OCI-LY7 (cell line): ENCODE results near the gene GPC3.

ENCODE experiments used
- EZH2phosphoT487 ChIP-seq: fragments of 200-600 bp; sonication (generic); IDR thresholded peaks from 2 replicates; pipeline ENCODE4 v1.6.1; 2018; ENCODE audit warnings: low read depth, borderline replicate concordance, mild to moderate bottlenecking, mixed run types, antibody characterized with exemption, low read length, moderate library complexity, mixed read lengths
- TF ChIP-seq, protein P1 (sequence below): fragments of 200-600 bp; sonication (generic); conservative IDR thresholded peaks from 2 replicates; pipeline ENCODE4 v1.5.1; 2014; ENCODE audit warnings: mild to moderate bottlenecking, antibody characterized with exemption, low read length, moderate library complexity, mixed read lengths

DNA sequence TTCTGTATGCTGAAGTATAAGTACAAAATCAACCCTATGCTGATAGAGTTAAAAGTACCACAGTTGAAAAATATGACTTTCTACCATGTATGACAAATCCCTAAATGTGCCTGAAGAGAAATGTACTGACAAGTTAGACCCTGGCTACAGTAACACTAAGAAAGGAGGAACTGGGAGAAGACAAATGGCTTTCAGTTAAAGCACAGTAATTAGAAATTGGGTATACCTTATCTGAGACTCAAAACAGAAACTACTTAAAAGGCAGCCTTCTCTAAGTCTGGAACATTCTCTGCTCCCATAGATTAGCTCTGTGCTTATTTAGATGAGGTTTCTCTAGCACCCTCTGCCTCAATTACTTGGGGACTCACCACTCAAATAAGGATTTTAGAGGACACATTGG is 189.1 kb downstream of the GPC3 start:
- TF ChIP-seq, protein P1, sequence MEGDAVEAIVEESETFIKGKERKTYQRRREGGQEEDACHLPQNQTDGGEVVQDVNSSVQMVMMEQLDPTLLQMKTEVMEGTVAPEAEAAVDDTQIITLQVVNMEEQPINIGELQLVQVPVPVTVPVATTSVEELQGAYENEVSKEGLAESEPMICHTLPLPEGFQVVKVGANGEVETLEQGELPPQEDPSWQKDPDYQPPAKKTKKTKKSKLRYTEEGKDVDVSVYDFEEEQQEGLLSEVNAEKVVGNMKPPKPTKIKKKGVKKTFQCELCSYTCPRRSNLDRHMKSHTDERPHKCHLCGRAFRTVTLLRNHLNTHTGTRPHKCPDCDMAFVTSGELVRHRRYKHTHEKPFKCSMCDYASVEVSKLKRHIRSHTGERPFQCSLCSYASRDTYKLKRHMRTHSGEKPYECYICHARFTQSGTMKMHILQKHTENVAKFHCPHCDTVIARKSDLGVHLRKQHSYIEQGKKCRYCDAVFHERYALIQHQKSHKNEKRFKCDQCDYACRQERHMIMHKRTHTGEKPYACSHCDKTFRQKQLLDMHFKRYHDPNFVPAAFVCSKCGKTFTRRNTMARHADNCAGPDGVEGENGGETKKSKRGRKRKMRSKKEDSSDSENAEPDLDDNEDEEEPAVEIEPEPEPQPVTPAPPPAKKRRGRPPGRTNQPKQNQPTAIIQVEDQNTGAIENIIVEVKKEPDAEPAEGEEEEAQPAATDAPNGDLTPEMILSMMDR: no peak
- TF ChIP-seq EZH2phosphoT487: no peak
